NK-92 treated with Interleukin-12 subunit alpha and Interleukin-12 subunit beta, amount 100 ng/mL, for 24 hours (cell line): ENCODE data around the gene IL16.
"Not testable (repeated sequence)": the region's sequence is repeated elsewhere in the genome, so short reads cannot be mapped to it uniquely, and the experiment has no call there.

Experiments
- DNase-seq: peaks from one replicate; lab custom pipeline; 2025; lab: John Stamatoyannopoulos, UW

The IL16 gene

GRCh38 chr15:81314378-81314777 lies 117.7 kb downstream of the IL16 start:
- DNase-seq = no peak

DNA sequence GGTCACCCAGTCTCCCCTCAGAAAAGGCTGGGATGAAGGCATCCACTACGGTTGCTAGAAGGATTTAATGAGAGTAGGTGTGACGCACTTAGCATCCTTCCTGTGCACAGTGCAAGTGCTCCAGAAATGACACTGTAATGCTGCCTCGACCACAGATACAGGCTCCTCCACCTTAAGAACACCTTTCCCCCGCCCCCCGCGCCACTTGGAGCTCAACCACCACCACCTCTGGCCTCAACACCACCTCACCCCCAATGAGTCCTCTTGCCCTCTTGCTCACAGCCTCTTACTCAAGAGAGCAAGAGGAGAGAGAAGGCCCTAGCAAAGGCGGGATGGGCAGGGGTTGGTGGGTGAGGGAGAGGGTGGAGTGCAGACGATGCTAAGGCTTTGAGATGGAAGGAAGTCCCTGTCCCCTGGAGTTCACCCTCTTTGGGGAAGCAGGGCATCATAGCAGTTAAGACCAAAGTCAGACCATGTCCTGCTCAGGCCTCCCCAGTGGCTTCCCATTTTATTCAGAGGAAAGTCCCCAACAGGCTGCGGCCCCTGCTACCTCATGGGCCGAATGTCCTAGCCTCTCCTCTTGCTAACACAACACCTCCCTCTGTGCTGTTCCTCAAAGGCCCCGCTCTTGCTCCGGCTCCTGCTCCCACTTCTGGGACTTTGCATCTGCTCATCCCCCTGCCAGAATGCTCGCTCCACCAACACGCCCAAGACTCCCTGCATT lies 118.9 kb downstream of the IL16 start:
- DNase-seq = no peak

GRCh38 chr15:81316267-81316666 lies 119.6 kb downstream of the IL16 start:
- DNase-seq = no peak

GRCh38 chr15:81317642-81318017 lies 121.0 kb downstream of the IL16 start:
- DNase-seq = no peak

GRCh38 chr15:81321667-81322066 lies 125.0 kb downstream of the IL16 start:
- no peak for DNase-seq

- no peak for DNase-seq
Observed at GRCh38 chr15:81322676-81323253, 126.1 kb downstream of the IL16 start.

GRCh38 chr15:81323559-81323943 lies 126.9 kb downstream of the IL16 start:
- no peak for DNase-seq

DNA sequence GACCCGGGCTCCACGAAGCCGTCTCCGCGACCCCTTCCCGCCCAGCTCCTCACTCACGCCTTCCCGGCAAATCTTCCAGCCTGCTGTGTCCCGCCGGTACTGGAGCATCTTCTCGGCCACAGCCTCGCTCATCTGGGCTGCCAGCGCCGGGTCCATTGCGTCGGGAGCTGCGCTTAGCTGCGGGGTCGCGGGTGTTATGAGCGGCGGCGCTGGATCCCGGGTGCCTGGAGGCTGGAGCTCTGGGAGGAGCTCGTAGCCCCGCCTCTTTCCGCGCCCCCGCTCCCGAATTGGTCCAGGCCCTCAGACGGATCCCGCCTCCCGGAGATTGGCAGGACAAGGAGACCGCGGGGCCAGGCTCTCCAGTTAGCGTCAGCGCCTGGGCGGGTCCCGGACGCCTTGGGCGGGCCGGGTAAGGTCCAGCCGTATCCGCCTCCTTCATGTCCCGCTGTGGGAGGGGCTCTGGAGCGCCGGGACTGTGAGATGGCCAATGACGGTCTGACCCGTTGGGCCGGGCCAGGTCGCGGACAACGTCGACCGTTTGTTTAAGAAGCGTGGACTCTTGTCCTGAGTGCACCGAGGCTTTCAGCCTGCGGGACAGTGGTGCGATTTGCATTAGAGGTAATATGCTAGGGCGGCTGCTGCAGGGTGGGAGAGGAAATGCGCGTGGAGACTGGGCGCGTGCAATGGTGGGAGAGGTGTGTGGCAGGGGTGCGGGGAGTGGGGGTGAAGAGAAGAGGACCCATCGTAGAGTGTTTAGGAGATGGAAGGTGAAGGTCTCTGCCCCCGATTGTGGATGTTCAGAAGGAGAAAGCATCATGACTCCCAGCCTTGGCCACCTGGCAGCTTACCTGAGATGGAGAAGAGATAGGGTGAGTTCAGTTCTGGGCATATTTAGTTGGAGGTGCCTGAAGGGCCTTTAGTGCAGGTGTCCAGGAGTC lies 127.5 kb downstream of the IL16 start, which contains the start of gene STARD5:
Gene STARD5 (minus strand): TSS at position 198 of the 938 bp plus-strand sequence. CDS start 42 bp downstream, at position 156.
- DNase-seq = peak; percentile 99

- DNase-seq = no peak
Observed at GRCh38 chr15:81326466-81327212, 130.0 kb downstream of the IL16 start.

DNA sequence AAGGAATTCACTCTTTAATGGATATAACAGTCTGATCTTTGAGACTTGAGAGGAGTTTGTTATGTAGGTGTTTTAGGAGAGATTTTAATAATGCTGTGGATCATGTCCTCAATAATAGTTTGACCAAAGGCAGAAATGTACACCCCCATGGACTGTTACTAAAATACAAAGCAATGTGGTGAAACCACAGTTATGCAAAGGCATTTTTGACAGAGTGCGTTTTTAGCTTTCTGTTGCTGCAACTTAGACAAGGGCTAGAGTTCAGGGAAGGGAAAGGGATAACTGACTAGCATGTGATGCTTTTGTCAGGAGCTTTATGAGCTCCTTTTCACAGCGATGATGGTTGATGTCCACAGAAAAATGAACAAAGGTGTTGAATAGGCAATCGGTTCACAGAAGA lies 130.8 kb downstream of the IL16 start:
- DNase-seq = no peak

GRCh38 chr15:81329446-81329845 lies 132.8 kb downstream of the IL16 start:
- no peak for DNase-seq

GRCh38 chr15:81330366-81331090 lies 133.8 kb downstream of the IL16 start:
- DNase-seq = no peak

DNA sequence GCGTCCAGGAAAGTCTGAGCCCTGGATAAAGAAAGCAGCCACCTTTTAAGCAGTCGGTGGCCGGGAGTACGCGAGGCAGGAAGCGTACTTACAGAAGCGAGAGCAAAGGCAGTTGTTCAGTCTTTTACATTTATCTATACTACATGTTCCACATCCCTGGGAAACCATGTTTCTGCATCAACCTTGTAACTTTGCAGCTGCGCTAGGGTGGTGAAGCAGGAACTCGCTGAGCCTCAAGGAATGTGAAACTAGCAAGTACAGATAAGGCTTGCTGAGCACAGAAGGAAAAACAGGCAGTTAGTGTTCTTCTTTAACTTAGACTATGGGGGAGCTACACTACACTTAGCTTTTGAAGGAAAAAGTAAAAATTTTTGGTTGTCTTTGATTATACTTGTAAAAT lies 134.5 kb downstream of the IL16 start:
- not testable (repeated sequence) for DNase-seq

- no peak for DNase-seq
Observed at GRCh38 chr15:81331600-81331999, 134.9 kb downstream of the IL16 start.

DNA sequence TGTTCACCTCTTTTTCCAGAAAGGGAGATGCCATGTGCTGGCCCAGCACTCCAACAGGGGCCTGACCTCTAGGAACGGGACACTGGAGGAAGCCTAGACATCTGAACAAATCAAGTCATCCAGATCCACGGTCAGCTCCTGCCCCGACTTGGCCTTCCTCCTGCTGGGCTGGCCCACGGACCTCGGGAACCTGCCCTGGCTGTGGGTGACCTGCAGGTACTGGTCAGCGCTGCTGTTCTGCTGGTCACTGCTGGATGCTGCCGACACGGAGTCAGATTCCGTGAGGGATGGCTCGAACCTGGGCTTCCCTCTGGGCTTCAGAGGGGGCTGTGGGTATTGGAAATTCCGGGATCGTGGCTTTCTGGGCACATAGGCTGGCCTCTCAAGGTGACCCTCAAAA lies 135.6 kb downstream of the IL16 start:
- DNase-seq = no peak

GRCh38 chr15:81333363-81333762 lies 136.7 kb downstream of the IL16 start:
- no peak for DNase-seq

DNA sequence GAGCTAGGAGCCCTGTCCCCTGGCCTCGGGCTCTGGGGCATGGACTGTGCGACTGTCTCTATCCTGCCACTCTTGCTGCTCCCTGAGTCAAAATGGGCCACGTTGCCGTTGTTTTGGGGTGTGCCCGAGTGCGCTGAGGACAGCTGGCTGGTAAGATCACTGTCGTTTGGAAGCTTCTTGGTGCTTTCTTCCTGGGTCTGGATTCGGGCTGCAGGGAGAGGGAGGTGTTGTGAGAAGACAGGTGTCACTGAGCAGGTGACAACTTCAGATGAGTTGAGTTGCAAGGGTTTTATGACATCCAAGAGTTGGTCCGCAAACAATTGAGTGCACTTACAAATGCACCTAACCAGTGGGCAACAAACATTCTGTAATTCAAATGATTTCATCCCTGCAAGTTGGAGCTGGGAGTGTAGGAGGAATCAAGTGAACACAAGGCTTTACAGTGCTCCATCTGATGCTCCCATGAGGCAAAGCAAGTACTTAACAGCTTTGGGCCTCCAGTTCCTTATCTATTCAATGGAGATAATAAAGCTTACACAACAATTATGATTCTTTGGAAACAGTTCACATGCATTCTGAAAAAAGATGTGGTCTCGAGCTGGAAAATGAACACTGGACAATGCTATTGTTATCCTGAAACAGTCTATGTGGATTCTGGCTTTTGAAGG lies 138.2 kb downstream of the IL16 start:
- DNase-seq = no peak

GRCh38 chr15:81335631-81336030 lies 139.0 kb downstream of the IL16 start:
- DNase-seq = no peak

- no peak for DNase-seq
Observed at GRCh38 chr15:81336568-81336967, 139.9 kb downstream of the IL16 start.

DNA sequence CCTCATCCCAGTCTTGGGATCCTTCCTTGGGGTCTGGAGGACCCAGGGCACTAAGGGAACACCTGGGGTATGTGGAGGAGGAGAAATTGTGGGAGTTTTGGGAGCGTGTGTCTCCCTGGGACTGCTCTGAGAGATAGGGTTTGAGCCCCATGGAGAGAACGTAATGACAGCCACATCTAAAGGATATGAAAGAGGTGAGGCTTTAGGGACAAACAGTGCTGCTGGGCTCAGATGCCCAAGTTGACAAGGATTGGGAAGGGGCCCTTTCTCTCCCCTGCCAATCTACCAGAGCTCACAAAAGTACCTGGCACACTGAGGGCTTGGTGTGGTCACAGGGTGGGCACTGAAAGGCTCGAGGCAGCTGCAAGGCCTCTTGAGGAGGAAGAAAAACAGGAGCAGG lies 140.6 kb downstream of the IL16 start:
- DNase-seq = no peak

GRCh38 chr15:81337713-81338157 lies 141.1 kb downstream of the IL16 start:
- no peak for DNase-seq
